ENCODE data around the gene SLC9B2.
A peak's percentile ranks its signal among the peaks of the same experiment; 100 is the strongest.

SLC9B2 gene

GRCh38 chr4:103076747-103077347, at the start of gene SLC9B2:
TSS of gene SLC9B2 (minus strand) at chr4:103076761. CDS start at chr4:103067550, 9,211 bp downstream.
- Mint-ChIP-seq H3K27me3 (ENCODE audit: low read depth) (no peaks in the 10 kb centered on the region), H3K27ac (peak within 1 kb of the TSS; percentile 97), H3K36me3 (ENCODE audit: low read depth) (peaks cover 34% of the 10 kb centered on the region), H3K4me3 (peak within 1 kb of the TSS; percentile 85), H3K4me1 (ENCODE audit: low read depth) (peaks cover 47% of the 10 kb centered on the region), H3K9me3 (no peaks in the 10 kb centered on the region)
- no peak for DNase-seq (ENCODE audit: low spot score)

GRCh38 chr4:103126126-103126525, 49.6 kb upstream of the SLC9B2 start:
- Mint-ChIP-seq H3K36me3 (ENCODE audit: low read depth) (peaks cover 72% of the 10 kb centered on the region), H3K4me1 (ENCODE audit: low read depth) (no peaks in the 10 kb centered on the region), H3K27ac (no peak overlapping the region), H3K4me3 (no peak overlapping the region), H3K9me3 (peaks cover 21% of the 10 kb centered on the region), H3K27me3 (ENCODE audit: low read depth) (no peaks in the 10 kb centered on the region)
- DNase-seq (ENCODE audit: low spot score), result no peak

- no peaks in the 10 kb centered on the region for H3K4me1 Mint-ChIP-seq (ENCODE audit: low read depth)
- no peaks in the 10 kb centered on the region for H3K27me3 Mint-ChIP-seq (ENCODE audit: low read depth)
- H3K4me3 Mint-ChIP-seq, result no peak overlapping the region
- H3K27ac Mint-ChIP-seq, result no peak overlapping the region
- DNase-seq (ENCODE audit: low spot score), result no peak
- peaks cover 59% of the 10 kb centered on the region for H3K36me3 Mint-ChIP-seq (ENCODE audit: low read depth)
- peaks cover 9% of the 10 kb centered on the region for H3K9me3 Mint-ChIP-seq
Observed at GRCh38 chr4:103123114-103123513, 46.6 kb upstream of the SLC9B2 start.

- Mint-ChIP-seq H3K9me3 (no peaks in the 10 kb centered on the region), H3K27me3 (ENCODE audit: low read depth) (no peaks in the 10 kb centered on the region), H3K4me1 (ENCODE audit: low read depth) (peaks cover 1% of the 10 kb centered on the region), H3K27ac (no peak overlapping the region), H3K36me3 (ENCODE audit: low read depth) (peaks cover 39% of the 10 kb centered on the region), H3K4me3 (no peak overlapping the region)
- DNase-seq (ENCODE audit: low spot score), result no peak
Observed at GRCh38 chr4:103118166-103118565, 41.6 kb upstream of the SLC9B2 start.

GRCh38 chr4:103111598-103111997, 35.0 kb upstream of the SLC9B2 start:
- H3K4me1 Mint-ChIP-seq (ENCODE audit: low read depth), result no peaks in the 10 kb centered on the region
- H3K4me3 Mint-ChIP-seq, result no peak overlapping the region
- H3K36me3 Mint-ChIP-seq (ENCODE audit: low read depth), result peaks cover 47% of the 10 kb centered on the region
- no peak overlapping the region for H3K27ac Mint-ChIP-seq
- no peaks in the 10 kb centered on the region for H3K27me3 Mint-ChIP-seq (ENCODE audit: low read depth)
- no peaks in the 10 kb centered on the region for H3K9me3 Mint-ChIP-seq
- DNase-seq (ENCODE audit: low spot score), result no peak

GRCh38 chr4:103108542-103108941, 32.0 kb upstream of the SLC9B2 start:
- H3K36me3 Mint-ChIP-seq (ENCODE audit: low read depth), result peaks cover 42% of the 10 kb centered on the region
- H3K4me3 Mint-ChIP-seq, result no peak overlapping the region
- H3K27me3 Mint-ChIP-seq (ENCODE audit: low read depth), result no peaks in the 10 kb centered on the region
- no peaks in the 10 kb centered on the region for H3K9me3 Mint-ChIP-seq
- no peak overlapping the region for H3K27ac Mint-ChIP-seq
- H3K4me1 Mint-ChIP-seq (ENCODE audit: low read depth), result peaks cover 7% of the 10 kb centered on the region
- no peak for DNase-seq (ENCODE audit: low spot score)

- peaks cover 7% of the 10 kb centered on the region for H3K4me1 Mint-ChIP-seq (ENCODE audit: low read depth)
- H3K36me3 Mint-ChIP-seq (ENCODE audit: low read depth), result peaks cover 37% of the 10 kb centered on the region
- peak overlapping the region; percentile 74 for H3K27ac Mint-ChIP-seq
- H3K4me3 Mint-ChIP-seq, result peak overlapping the region; percentile 35
- no peaks in the 10 kb centered on the region for H3K27me3 Mint-ChIP-seq (ENCODE audit: low read depth)
- H3K9me3 Mint-ChIP-seq, result no peaks in the 10 kb centered on the region
- DNase-seq (ENCODE audit: low spot score), result no peak
Observed at GRCh38 chr4:103105558-103106356, 29.2 kb upstream of the SLC9B2 start.

- peaks cover 7% of the 10 kb centered on the region for H3K4me1 Mint-ChIP-seq (ENCODE audit: low read depth)
- no peaks in the 10 kb centered on the region for H3K27me3 Mint-ChIP-seq (ENCODE audit: low read depth)
- peaks cover 30% of the 10 kb centered on the region for H3K36me3 Mint-ChIP-seq (ENCODE audit: low read depth)
- no peak overlapping the region for H3K27ac Mint-ChIP-seq
- DNase-seq (ENCODE audit: low spot score), result no peak
- H3K4me3 Mint-ChIP-seq, result no peak overlapping the region
- H3K9me3 Mint-ChIP-seq, result no peaks in the 10 kb centered on the region
Observed at GRCh38 chr4:103104886-103105285, 28.3 kb upstream of the SLC9B2 start.

- H3K27ac Mint-ChIP-seq, result no peak overlapping the region
Observed at GRCh38 chr4:103100691-103101090, 24.1 kb upstream of the SLC9B2 start.

GRCh38 chr4:103099691-103100392, 23.3 kb upstream of the SLC9B2 start, which contains the start of gene BDH2:
TSS of gene BDH2 (minus strand) at chr4:103099834. CDS start at chr4:103096254, 3,580 bp downstream.
- peak; percentile 54 for DNase-seq (ENCODE audit: low spot score)
- no peaks in the 10 kb centered on the region for H3K27me3 Mint-ChIP-seq (ENCODE audit: low read depth)
- H3K4me1 Mint-ChIP-seq (ENCODE audit: low read depth), result peaks cover 14% of the 10 kb centered on the region
- H3K9me3 Mint-ChIP-seq, result no peaks in the 10 kb centered on the region
- peak within 1 kb of the TSS; percentile 88 for H3K27ac Mint-ChIP-seq
- H3K36me3 Mint-ChIP-seq (ENCODE audit: low read depth), result peaks cover 1% of the 10 kb centered on the region
- peak within 1 kb of the TSS; percentile 78 for H3K4me3 Mint-ChIP-seq

More at GRCh38 chr4:103100691-103101090, 24.1 kb upstream of the SLC9B2 start:
- DNase-seq (ENCODE audit: low spot score), result no peak
- Mint-ChIP-seq H3K4me3 (no peak overlapping the region), H3K4me1 (ENCODE audit: low read depth) (peaks cover 15% of the 10 kb centered on the region), H3K36me3 (ENCODE audit: low read depth) (peaks cover 4% of the 10 kb centered on the region), H3K27me3 (ENCODE audit: low read depth) (no peaks in the 10 kb centered on the region), H3K9me3 (no peaks in the 10 kb centered on the region)

GRCh38 chr4:103098756-103099440, 22.3 kb upstream of the SLC9B2 start:
- H3K36me3 Mint-ChIP-seq (ENCODE audit: low read depth), result peaks cover 1% of the 10 kb centered on the region
- H3K4me1 Mint-ChIP-seq (ENCODE audit: low read depth), result peaks cover 14% of the 10 kb centered on the region
- DNase-seq (ENCODE audit: low spot score), result no peak
- no peaks in the 10 kb centered on the region for H3K9me3 Mint-ChIP-seq
- H3K27ac Mint-ChIP-seq, result peak overlapping the region; percentile 88
- H3K27me3 Mint-ChIP-seq (ENCODE audit: low read depth), result no peaks in the 10 kb centered on the region
- peak overlapping the region; percentile 78 for H3K4me3 Mint-ChIP-seq

GRCh38 chr4:103098341-103098740, 21.8 kb upstream of the SLC9B2 start:
- Mint-ChIP-seq H3K4me1 (ENCODE audit: low read depth) (peaks cover 14% of the 10 kb centered on the region), H3K27ac (no peak overlapping the region), H3K9me3 (no peaks in the 10 kb centered on the region), H3K27me3 (ENCODE audit: low read depth) (no peaks in the 10 kb centered on the region), H3K4me3 (peak overlapping the region; percentile 78), H3K36me3 (ENCODE audit: low read depth) (peaks cover 1% of the 10 kb centered on the region)
- DNase-seq (ENCODE audit: low spot score), result no peak

GRCh38 chr4:103097112-103097511, 20.6 kb upstream of the SLC9B2 start:
- DNase-seq (ENCODE audit: low spot score), result no peak
- H3K4me1 Mint-ChIP-seq (ENCODE audit: low read depth), result peaks cover 25% of the 10 kb centered on the region
- peaks cover 1% of the 10 kb centered on the region for H3K36me3 Mint-ChIP-seq (ENCODE audit: low read depth)
- no peak overlapping the region for H3K27ac Mint-ChIP-seq
- no peaks in the 10 kb centered on the region for H3K9me3 Mint-ChIP-seq
- no peaks in the 10 kb centered on the region for H3K27me3 Mint-ChIP-seq (ENCODE audit: low read depth)
- no peak overlapping the region for H3K4me3 Mint-ChIP-seq

All from T-helper 2 cell treated with Interferon-gamma antibody and Interleukin-4, amounts not matched to agents 5 μg/mL and 100 μg/mL, for 36 hours (primary cell).